GM19240 (cell line): ENCODE data around the gene TENT4B.
"Not testable (repeated sequence)": the region's sequence is repeated elsewhere in the genome, so short reads cannot be mapped to it uniquely, and the experiment has no call there.

Experiments used
- DNase-seq: peaks from one replicate; pipeline ENCODE4 v3.0.0; 2011; ENCODE audit warnings: low spot score; ENCODE audit not compliant: insufficient read length

Gene TENT4B

GRCh38 chr16:50229149-50229726 lies 76.1 kb downstream of the TENT4B start:
- DNase-seq, result no peak

- DNase-seq, result no peak
Observed at GRCh38 chr16:50234771-50235556, 81.9 kb downstream of the TENT4B start.

- DNase-seq, result no peak
Observed at GRCh38 chr16:50235581-50235980, 82.5 kb downstream of the TENT4B start.

- no peak for DNase-seq
Observed at GRCh38 chr16:50238314-50238713, 85.2 kb downstream of the TENT4B start.

GRCh38 chr16:50238868-50239301 lies 85.8 kb downstream of the TENT4B start:
- no peak for DNase-seq

- DNase-seq, result not testable (repeated sequence)
Observed at GRCh38 chr16:50243024-50243423, 89.9 kb downstream of the TENT4B start.

- DNase-seq, result no peak
Observed at GRCh38 chr16:50244140-50244503, 91.0 kb downstream of the TENT4B start.

GRCh38 chr16:50244504-50245416 lies 91.7 kb downstream of the TENT4B start:
- no peak for DNase-seq

GRCh38 chr16:50245417-50246298 lies 92.6 kb downstream of the TENT4B start:
- DNase-seq, result peak; percentile 65

GRCh38 chr16:50246299-50247122 lies 93.4 kb downstream of the TENT4B start:
- no peak for DNase-seq

GRCh38 chr16:50247123-50247905 lies 94.2 kb downstream of the TENT4B start:
- DNase-seq, result no peak

GRCh38 chr16:50247906-50248608 lies 95.0 kb downstream of the TENT4B start:
- DNase-seq, result no peak

- no peak for DNase-seq
Observed at GRCh38 chr16:50248845-50249244, 95.7 kb downstream of the TENT4B start.

- no peak for DNase-seq
Observed at GRCh38 chr16:50251375-50252081, 98.4 kb downstream of the TENT4B start.

GRCh38 chr16:50252082-50252611 lies 99.0 kb downstream of the TENT4B start:
- no peak for DNase-seq

- no peak for DNase-seq
Observed at GRCh38 chr16:50252874-50253513, 99.9 kb downstream of the TENT4B start.

- DNase-seq, result no peak
Observed at GRCh38 chr16:50253514-50253910, 100.4 kb downstream of the TENT4B start.
